Keratinocyte (primary cell): ENCODE results near the gene TERB1. TPM values are rescaled to one million over a fixed set of nuclear protein-coding genes. Genes with fewer than 3 reads are reported as not detected.

ENCODE experiments used
- DNase-seq: peaks from one replicate; pipeline ENCODE4 v3.0.0-alpha.2; 2011; ENCODE audit warnings: low read depth, missing footprints, low spot score
- FAIRE-seq: peaks from 2 replicates; lab custom pipeline; 2011; peaks lifted over from hg19 to GRCh38; lab: Jason Lieb, UNC
- H2AFZ ChIP-seq: 2 replicates; pipeline ENCODE4 v1.6.0; 2012; ENCODE audit warnings: low read length, control low read depth, inconsistent platforms; ENCODE audit not compliant: control insufficient read depth
- H3K27ac ChIP-seq: 2 replicates; pipeline ENCODE4 v1.5.1; 2011; ENCODE audit warnings: low read length; ENCODE audit not compliant: control insufficient read depth, insufficient read depth
- H3K27me3 ChIP-seq: 3 replicates; pipeline ENCODE4 v1.6.0; 2011; ENCODE audit warnings: low read length; ENCODE audit not compliant: control insufficient read depth, insufficient read depth; ENCODE audit errors: extremely low read depth
- H3K36me3 ChIP-seq, 2 experiments: 2 replicates in 1 of 2; 3 replicates in 1 of 2; pipeline ENCODE4 v1.5.1; 2011; ENCODE audit warnings: low read length in 2 of 2, mild to moderate bottlenecking in 1 of 2; ENCODE audit not compliant: control insufficient read depth in 2 of 2, insufficient read depth in 2 of 2; ENCODE audit errors: extremely low read depth in 1 of 2
- H3K4me1 ChIP-seq: 3 replicates; pipeline ENCODE4 v1.5.1; 2011; ENCODE audit warnings: low read length; ENCODE audit not compliant: control insufficient read depth, insufficient read depth; ENCODE audit errors: extremely low read depth
- H3K4me2 ChIP-seq: 3 replicates; pipeline ENCODE4 v1.6.0; 2011; ENCODE audit warnings: low read depth, low read length; ENCODE audit not compliant: control insufficient read depth, insufficient read depth; ENCODE audit errors: extremely low read depth
- H3K4me3 ChIP-seq, 3 experiments: fragments of 200-600 bp in 1 of 3; sonication (generic) in 1 of 3; 2 replicates in 2 of 3; 3 replicates in 1 of 3; pipeline ENCODE4 v1.5.1; 2011 to 2016; ENCODE audit warnings: low read length in 3 of 3, mild to moderate bottlenecking in 3 of 3, control low read depth in 2 of 3, inconsistent platforms in 1 of 3, low read depth in 1 of 3, mixed read lengths in 1 of 3, mixed run types in 1 of 3, moderate library complexity in 1 of 3; ENCODE audit not compliant: control insufficient read depth in 2 of 3, insufficient read depth in 2 of 3; ENCODE audit errors: extremely low read depth in 1 of 3
- H3K79me2 ChIP-seq: 2 replicates; pipeline ENCODE4 v1.6.0; 2012; ENCODE audit warnings: low read length; ENCODE audit not compliant: control insufficient read depth, insufficient read depth
- H3K9ac ChIP-seq: 3 replicates; pipeline ENCODE4 v1.6.0; 2011; ENCODE audit warnings: low read length; ENCODE audit not compliant: control insufficient read depth, insufficient read depth; ENCODE audit errors: extremely low read depth
- H3K9me1 ChIP-seq: 3 replicates; pipeline ENCODE4 v1.6.0; 2011; ENCODE audit warnings: low read length; ENCODE audit not compliant: control insufficient read depth, insufficient read depth; ENCODE audit errors: extremely low read depth
- H3K9me3 ChIP-seq: 2 replicates; pipeline ENCODE4 v1.5.1; 2012; ENCODE audit warnings: low read depth, low read length; ENCODE audit not compliant: control insufficient read depth
- H4K20me1 ChIP-seq: 3 replicates; pipeline ENCODE4 v1.6.0; 2011; ENCODE audit warnings: low read length; ENCODE audit not compliant: control insufficient read depth, insufficient read depth; ENCODE audit errors: extremely low read depth
- EZH2 ChIP-seq: IDR thresholded peaks from one replicate; pipeline ENCODE4 v1.6.1; 2012; ENCODE audit warnings: inconsistent platforms, mild to moderate bottlenecking, low read length, moderate library complexity
- dilution Hi-C: fragments of 300-500 bp; cut with MboI; formaldehyde crosslinking; loops from one replicate; pipeline ENCODE4 v1.7.0; 2020; ENCODE audit warnings: low sequenced_read_pairs; ENCODE audit not compliant: extremely low pct_ligation_motif_present
- polyA plus RNA-seq, 5 experiments: library from polyadenylated mRNA; depleted of rRNA in 3 of 5; stranded (reverse) in 3 of 5; stranded (forward) in 1 of 5; unstranded in 1 of 5; fragments of >200 nt; gene quantifications; 1 replicate in 1 of 5; 2 replicates in 3 of 5; 3 replicates in 1 of 5; pipeline versions ENCODE4 v1.2.1 to v1.2.3, GENCODE V29; 2011 to 2012; ENCODE audit warnings: missing spikeins in 2 of 5, low read depth in 1 of 5, low replicate concordance in 1 of 5
- TF ChIP-seq, protein P1 (sequence below), 3 experiments: IDR thresholded peaks in 1 of 3; conservative IDR thresholded peaks in 1 of 3; optimal IDR thresholded peaks in 1 of 3; 2 replicates in 2 of 3; 3 replicates in 1 of 3; pipeline versions ENCODE3 to v1.5.1; 2011; ENCODE audit warnings: low read length in 3 of 3, mild to moderate bottlenecking in 3 of 3, moderate library complexity in 2 of 3, control low read depth in 1 of 3, inconsistent platforms in 1 of 3; ENCODE audit not compliant: insufficient read depth in 2 of 3; ENCODE audit errors: extremely low read depth in 1 of 3

Gene TERB1
- polyA plus RNA-seq, 1 donor (not counting 4 experiments of a cell fraction or from before 2014, with no cell fraction given) = 0.22 TPM

- TF ChIP-seq EZH2 = peak; percentile 88
- TF ChIP-seq, protein P1, sequence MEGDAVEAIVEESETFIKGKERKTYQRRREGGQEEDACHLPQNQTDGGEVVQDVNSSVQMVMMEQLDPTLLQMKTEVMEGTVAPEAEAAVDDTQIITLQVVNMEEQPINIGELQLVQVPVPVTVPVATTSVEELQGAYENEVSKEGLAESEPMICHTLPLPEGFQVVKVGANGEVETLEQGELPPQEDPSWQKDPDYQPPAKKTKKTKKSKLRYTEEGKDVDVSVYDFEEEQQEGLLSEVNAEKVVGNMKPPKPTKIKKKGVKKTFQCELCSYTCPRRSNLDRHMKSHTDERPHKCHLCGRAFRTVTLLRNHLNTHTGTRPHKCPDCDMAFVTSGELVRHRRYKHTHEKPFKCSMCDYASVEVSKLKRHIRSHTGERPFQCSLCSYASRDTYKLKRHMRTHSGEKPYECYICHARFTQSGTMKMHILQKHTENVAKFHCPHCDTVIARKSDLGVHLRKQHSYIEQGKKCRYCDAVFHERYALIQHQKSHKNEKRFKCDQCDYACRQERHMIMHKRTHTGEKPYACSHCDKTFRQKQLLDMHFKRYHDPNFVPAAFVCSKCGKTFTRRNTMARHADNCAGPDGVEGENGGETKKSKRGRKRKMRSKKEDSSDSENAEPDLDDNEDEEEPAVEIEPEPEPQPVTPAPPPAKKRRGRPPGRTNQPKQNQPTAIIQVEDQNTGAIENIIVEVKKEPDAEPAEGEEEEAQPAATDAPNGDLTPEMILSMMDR (optimal IDR thresholded peaks at IDR 0.05 in 1 of 3, IDR thresholded peaks at IDR 0.05 in 1 of 3, conservative IDR thresholded peaks at IDR 0.05 in 1 of 3; ENCODE audit: extremely low read depth in 1 of 3, insufficient read depth in 2 of 3, low read length in 3 of 3) = no peak
- peaks cover 51% of the 10 kb centered on the region for H3K27me3 ChIP-seq
These were observed 43.1 kb upstream of the TERB1 start, which contains the start of gene CA7 for GRCh38 chr16:66844342-66845079. Gene CA7 (plus strand): TSS chr16:66844414. CDS start chr16:66844488, 74 bp downstream.

GRCh38 chr16:66844009-66844341 is 42.6 kb upstream of the TERB1 start:
- H3K4me3 ChIP-seq = no peak overlapping the region
- TF ChIP-seq, protein P1 (optimal IDR thresholded peaks at IDR 0.05 in 1 of 3, IDR thresholded peaks at IDR 0.05 in 1 of 3, conservative IDR thresholded peaks at IDR 0.05 in 1 of 3; ENCODE audit: extremely low read depth in 1 of 3, insufficient read depth in 2 of 3, low read length in 3 of 3) = no peak
- TF ChIP-seq EZH2 = peak; percentile 50
- no peak overlapping the region for H2AFZ ChIP-seq

More at GRCh38 chr16:66844342-66845079, 43.1 kb upstream of the TERB1 start, which contains the start of gene CA7:
- H4K20me1 ChIP-seq = no peaks in the 10 kb centered on the region
- peak within 1 kb of the TSS in 1 of 3 experiments; percentile 9 for H3K4me3 ChIP-seq
- DNase-seq = no peak
- peak within 1 kb of the TSS; percentile 18 for H3K4me2 ChIP-seq
- H3K36me3 ChIP-seq = no peaks in the 10 kb centered on the region
- H3K9ac ChIP-seq = no peak within 1 kb of the TSS
- no peak for FAIRE-seq
- no peaks in the 10 kb centered on the region for H3K9me3 ChIP-seq
- H3K9me1 ChIP-seq = no peaks in the 10 kb centered on the region
- dilution Hi-C loops = no loop called here
- H2AFZ ChIP-seq = no peak within 1 kb of the TSS
- no peaks in the 10 kb centered on the region for H3K4me1 ChIP-seq
- no peak within 1 kb of the TSS for H3K27ac ChIP-seq
- no peaks in the 10 kb centered on the region for H3K79me2 ChIP-seq

More at GRCh38 chr16:66844009-66844341, 42.6 kb upstream of the TERB1 start:
- H3K79me2 ChIP-seq = no peaks in the 10 kb centered on the region
- no peak overlapping the region for H3K27ac ChIP-seq
- no peaks in the 10 kb centered on the region for H3K36me3 ChIP-seq
- dilution Hi-C loops = no loop called here
- H3K9me1 ChIP-seq = no peaks in the 10 kb centered on the region
- FAIRE-seq (no peak), DNase-seq (no peak)
- no peaks in the 10 kb centered on the region for H3K4me1 ChIP-seq
- no peak overlapping the region for H3K4me2 ChIP-seq
- no peaks in the 10 kb centered on the region for H3K9me3 ChIP-seq
- H4K20me1 ChIP-seq = no peaks in the 10 kb centered on the region
- H3K27me3 ChIP-seq = peaks cover 49% of the 10 kb centered on the region
- H3K9ac ChIP-seq = no peak overlapping the region
